GM12878 (cell line): ENCODE results near the gene AVL9. TPM values are rescaled to one million over a fixed set of nuclear protein-coding genes. Genes with fewer than 3 reads are reported as not detected.

Experiments
- ATAC-seq: fragments of 200-7000 bp; cut with Tn5 transposase; 3 replicates; pipeline ENCODE4 v1.9.1; 2020; ENCODE audit warnings: mild to moderate bottlenecking, moderate library complexity
- BruUV-seq: library from RNA; stranded (reverse); fragments of 400-500 nt; replicated peaks from 2 replicates; lab custom pipeline; 2021; lab: Mats Ljungman, UMichigan
- CTCF ChIA-PET: fragments of 300-600 bp; sonication (Branson Sonifier 250); formaldehyde crosslinking; extraction: SDS; loops from one replicate; lab custom pipeline; 2021; ENCODE audit warnings: inconsistent platforms; lab: Yijun Ruan, JAX
- POLR2A ChIA-PET: fragments of 350-600 bp; formaldehyde crosslinking; extraction: SDS; loops from one replicate; lab custom pipeline; 2021; ENCODE audit warnings: inconsistent platforms; lab: Charles Lee
- RAD21 ChIA-PET: fragments of 300-600 bp; sonication (Branson Sonifier 250); formaldehyde crosslinking; loops from one replicate; lab custom pipeline; 2023; ENCODE audit warnings: antibody characterized with exemption; ENCODE audit not compliant: unreplicated experiment; lab: Charles Lee
- SMC1A ChIA-PET: fragments of 300-600 bp; sonication (Branson Sonifier 250); formaldehyde crosslinking; loops from one replicate; lab custom pipeline; 2023; ENCODE audit not compliant: unreplicated experiment, uncharacterized antibody; lab: Charles Lee
- DNase-seq: peaks from one replicate; pipeline ENCODE4 v3.0.0-alpha.2; 2011; ENCODE audit warnings: low read depth, low spot score
- FAIRE-seq: peaks from 3 replicates; lab custom pipeline; 2011; peaks lifted over from hg19 to GRCh38; lab: Jason Lieb, UNC
- H2AFZ ChIP-seq: 2 replicates; pipeline ENCODE4 v1.6.0; 2011; ENCODE audit warnings: low read depth, low read length, control low read depth; ENCODE audit not compliant: control insufficient read depth
- H3K27ac ChIP-seq: 2 replicates; pipeline ENCODE4 v1.5.1; 2011; ENCODE audit warnings: control low read depth; ENCODE audit not compliant: control insufficient read depth, insufficient read depth
- H3K27me3 ChIP-seq, 2 experiments: replicated peaks in 1 of 2; 2 replicates each; pipeline versions ENCODE4 v1.6.0 to v1.6.1; 2011; ENCODE audit warnings: low read length in 1 of 2; ENCODE audit not compliant: control insufficient read depth in 2 of 2, insufficient read depth in 2 of 2
- H3K36me3 ChIP-seq, 2 experiments: 2 replicates each; pipeline ENCODE4 v1.5.1; 2011; ENCODE audit warnings: low read length in 1 of 2; ENCODE audit not compliant: control insufficient read depth in 2 of 2, insufficient read depth in 2 of 2
- H3K4me1 ChIP-seq: 2 replicates; pipeline ENCODE4 v1.6.1; 2011; ENCODE audit warnings: mild to moderate bottlenecking, low read length, moderate library complexity, mixed read lengths; ENCODE audit not compliant: control insufficient read depth, insufficient read depth
- H3K4me2 ChIP-seq: 2 replicates; pipeline ENCODE4 v1.6.0; 2011; ENCODE audit warnings: control low read depth; ENCODE audit not compliant: control insufficient read depth, insufficient read depth
- H3K4me3 ChIP-seq: fragments of 200-600 bp; sonication (generic); 2 replicates; pipeline ENCODE4 v1.5.1; 2016
- H3K79me2 ChIP-seq: 2 replicates; pipeline ENCODE4 v1.6.0; 2011; ENCODE audit warnings: low read length; ENCODE audit not compliant: control insufficient read depth, insufficient read depth
- H3K9ac ChIP-seq: 2 replicates; pipeline ENCODE4 v1.8.0; 2011; ENCODE audit warnings: low read length, control low read depth, mixed read lengths; ENCODE audit not compliant: control insufficient read depth, insufficient read depth
- H3K9me3 ChIP-seq: replicated peaks from 3 replicates; pipeline ENCODE4 v1.5.1; 2011; ENCODE audit warnings: mild to moderate bottlenecking, low read length; ENCODE audit not compliant: control insufficient read depth, insufficient read depth
- H4K20me1 ChIP-seq: 2 replicates; pipeline ENCODE4 v1.6.0; 2011; ENCODE audit not compliant: control insufficient read depth, insufficient read depth
- EP300 ChIP-seq, 2 experiments: fragments of 150-350 bp in 1 of 2; IDR thresholded peaks; 2 replicates each; pipeline ENCODE4 v1.6.1; 2011 to 2012; ENCODE audit warnings: low read depth in 2 of 2, low read length in 2 of 2, borderline replicate concordance in 1 of 2, improper control_type of control experiment in 1 of 2, inconsistent platforms in 1 of 2; ENCODE audit not compliant: control insufficient read depth in 1 of 2
- RBBP5 ChIP-seq: fragments of 200-600 bp; sonication (generic); conservative IDR thresholded peaks from 2 replicates; pipeline ENCODE4 v1.6.1; 2016
- WGBS: methylation state at CpG from one replicate; pipeline ENCODE4 v1.1.6; 2016; ENCODE audit warnings: low lambda C conversion rate; ENCODE audit not compliant: insufficient replicate concordance, insufficient coverage; ENCODE audit errors: missing lambda C conversion rate; 5-methylcytosine and 5-hydroxymethylcytosine counted together
- in situ Hi-C: fragments of 300-500 bp; cut with MboI; formaldehyde crosslinking; loops from 9 replicates; pipeline ENCODE4 v1.14.3; 2018; ENCODE audit warnings: mixed read lengths
- intact Hi-C: fragments of 100-400 bp; cut with micrococcal nuclease; formaldehyde crosslinking; loops from one replicate; pipeline ENCODE4 v1.14.2; 2022; ENCODE audit not compliant: unreplicated experiment
- polyA plus RNA-seq, 11 experiments: library from polyadenylated mRNA; depleted of rRNA in 4 of 11; unstranded in 6 of 11; stranded (reverse) in 5 of 11; fragments of >200 nt; fragmentation: Nextera tagmentation in 4 of 11; fragmentation: Illumina TruSeq in 1 of 11; extraction: Ambion mirVana in 4 of 11; extraction: Trizol in 1 of 11; gene quantifications; 1 replicate in 1 of 11; 2 replicates in 10 of 11; pipeline versions ENCODE4 v1.2.1 to v1.2.3, GENCODE V29; 2011 to 2016; ENCODE audit warnings: inconsistent platforms in 2 of 11, missing spikeins in 2 of 11, low read depth in 1 of 11
- total RNA-seq, 4 experiments: library from RNA; depleted of rRNA in 3 of 4; stranded (reverse); fragments of >200 nt in 3 of 4; fragmentation: Illumina TruSeq in 1 of 4; extraction: Trizol in 1 of 4; gene quantifications; 2 replicates each; pipeline versions ENCODE4 v1.2.1 to v1.2.3, GENCODE V29; 2013 to 2021
- TF ChIP-seq, protein P1 (sequence below): IDR thresholded peaks from 2 replicates; pipeline ENCODE4 v1.6.1; 2012; ENCODE audit warnings: mild to moderate bottlenecking, low read depth, low read length
- TF ChIP-seq, protein P2 (sequence below): IDR thresholded peaks from 2 replicates; pipeline ENCODE4 v1.6.1; 2011; ENCODE audit warnings: borderline replicate concordance, low read depth, mild to moderate bottlenecking, moderate library complexity, low read length; ENCODE audit not compliant: insufficient read depth, poor library complexity, severe bottlenecking
- TF ChIP-seq, protein P3 (sequence below): fragments of 450-650 bp; IDR thresholded peaks from 2 replicates; pipeline ENCODE4 v1.6.1; 2017; ENCODE audit warnings: mild to moderate bottlenecking

The AVL9 gene
- total and polyA plus RNA-seq, 10 of the 15 experiments (the other 5 are each of a cell fraction or from before 2014, with no cell fraction given), result 4.5 to 41.6 (median 20.1) TPM

DNA sequence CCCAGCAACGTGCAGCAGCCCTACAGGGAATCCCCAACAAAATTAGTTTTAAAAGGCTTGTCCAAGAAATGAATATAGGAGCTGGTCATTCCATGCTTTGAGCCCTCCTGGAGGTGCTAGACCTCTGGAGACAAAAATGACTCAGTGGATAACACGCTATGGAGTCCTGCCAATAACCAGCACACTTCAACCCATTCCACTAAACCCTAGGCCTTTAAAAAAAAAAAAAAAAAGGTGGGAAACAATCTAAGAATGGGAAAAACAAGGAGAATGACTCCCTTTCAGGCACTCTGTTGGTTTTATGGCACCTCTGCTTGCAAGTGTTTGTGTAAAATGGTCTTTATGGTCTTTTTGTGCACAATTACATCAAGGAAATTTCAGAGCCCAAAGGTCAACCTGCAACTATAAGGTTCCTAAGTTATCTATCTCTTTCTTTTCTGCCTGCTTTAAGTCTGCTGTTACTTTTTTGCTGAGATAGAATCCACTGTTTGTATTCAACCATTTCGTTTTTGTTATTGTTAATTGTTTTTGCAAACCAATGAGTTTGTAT lies 21.3 kb downstream of the AVL9 start (continued):
- no peak for TF ChIP-seq EP300 (IDR thresholded peaks at IDR 0.05; ENCODE audit: borderline replicate concordance in 1 of 2, control insufficient read depth in 1 of 2, low read depth in 2 of 2, low read length in 2 of 2)
- no peak for TF ChIP-seq RBBP5
- TF ChIP-seq, protein P1, sequence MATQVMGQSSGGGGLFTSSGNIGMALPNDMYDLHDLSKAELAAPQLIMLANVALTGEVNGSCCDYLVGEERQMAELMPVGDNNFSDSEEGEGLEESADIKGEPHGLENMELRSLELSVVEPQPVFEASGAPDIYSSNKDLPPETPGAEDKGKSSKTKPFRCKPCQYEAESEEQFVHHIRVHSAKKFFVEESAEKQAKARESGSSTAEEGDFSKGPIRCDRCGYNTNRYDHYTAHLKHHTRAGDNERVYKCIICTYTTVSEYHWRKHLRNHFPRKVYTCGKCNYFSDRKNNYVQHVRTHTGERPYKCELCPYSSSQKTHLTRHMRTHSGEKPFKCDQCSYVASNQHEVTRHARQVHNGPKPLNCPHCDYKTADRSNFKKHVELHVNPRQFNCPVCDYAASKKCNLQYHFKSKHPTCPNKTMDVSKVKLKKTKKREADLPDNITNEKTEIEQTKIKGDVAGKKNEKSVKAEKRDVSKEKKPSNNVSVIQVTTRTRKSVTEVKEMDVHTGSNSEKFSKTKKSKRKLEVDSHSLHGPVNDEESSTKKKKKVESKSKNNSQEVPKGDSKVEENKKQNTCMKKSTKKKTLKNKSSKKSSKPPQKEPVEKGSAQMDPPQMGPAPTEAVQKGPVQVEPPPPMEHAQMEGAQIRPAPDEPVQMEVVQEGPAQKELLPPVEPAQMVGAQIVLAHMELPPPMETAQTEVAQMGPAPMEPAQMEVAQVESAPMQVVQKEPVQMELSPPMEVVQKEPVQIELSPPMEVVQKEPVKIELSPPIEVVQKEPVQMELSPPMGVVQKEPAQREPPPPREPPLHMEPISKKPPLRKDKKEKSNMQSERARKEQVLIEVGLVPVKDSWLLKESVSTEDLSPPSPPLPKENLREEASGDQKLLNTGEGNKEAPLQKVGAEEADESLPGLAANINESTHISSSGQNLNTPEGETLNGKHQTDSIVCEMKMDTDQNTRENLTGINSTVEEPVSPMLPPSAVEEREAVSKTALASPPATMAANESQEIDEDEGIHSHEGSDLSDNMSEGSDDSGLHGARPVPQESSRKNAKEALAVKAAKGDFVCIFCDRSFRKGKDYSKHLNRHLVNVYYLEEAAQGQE, result no peak

DNA sequence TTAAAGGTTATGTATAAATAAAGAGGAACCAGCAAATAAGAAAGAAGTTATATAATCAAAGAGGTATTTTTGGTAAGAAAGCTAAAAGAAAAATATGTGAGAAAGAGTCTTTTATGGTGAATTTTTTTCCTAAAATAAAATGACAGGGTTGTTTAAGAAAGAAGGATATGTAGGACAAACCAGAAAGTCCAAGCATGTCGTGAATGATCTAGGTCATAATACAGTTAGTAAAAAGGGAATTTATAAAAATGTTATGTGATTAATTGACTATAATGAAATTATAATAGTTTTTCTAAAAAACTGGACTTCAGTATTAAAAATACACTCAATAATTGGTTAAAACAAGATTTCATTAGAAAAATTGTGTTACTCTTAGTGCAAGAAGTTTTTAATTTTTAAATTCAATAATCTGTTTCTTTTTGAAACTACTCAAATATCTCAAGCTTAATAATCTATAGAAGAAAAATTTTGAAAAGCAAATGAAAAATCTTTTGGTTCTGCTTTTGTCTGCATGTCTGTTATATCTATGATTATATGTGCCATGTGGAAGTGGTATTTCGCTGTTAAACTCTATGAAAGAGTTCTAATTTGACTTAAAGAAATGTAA lies 23.3 kb downstream of the AVL9 start:
- CTCF ChIA-PET, result interaction anchor here (1.0 kb wide), 1 partner anchor 10 kb away, joined by 3 read pairs; no protein-coding TSS in a partner anchor
- BruUV-seq, result no TSS peak
- SMC1A ChIA-PET, result interaction anchor here (0.7 kb wide), 2 partner anchors 103 to 1766 kb away, joined by 3 read pairs; no protein-coding TSS in a partner anchor
- no peak for TF ChIP-seq EP300 (IDR thresholded peaks at IDR 0.05; ENCODE audit: borderline replicate concordance in 1 of 2, control insufficient read depth in 1 of 2, low read depth in 2 of 2, low read length in 2 of 2)
- TF ChIP-seq, protein P2, sequence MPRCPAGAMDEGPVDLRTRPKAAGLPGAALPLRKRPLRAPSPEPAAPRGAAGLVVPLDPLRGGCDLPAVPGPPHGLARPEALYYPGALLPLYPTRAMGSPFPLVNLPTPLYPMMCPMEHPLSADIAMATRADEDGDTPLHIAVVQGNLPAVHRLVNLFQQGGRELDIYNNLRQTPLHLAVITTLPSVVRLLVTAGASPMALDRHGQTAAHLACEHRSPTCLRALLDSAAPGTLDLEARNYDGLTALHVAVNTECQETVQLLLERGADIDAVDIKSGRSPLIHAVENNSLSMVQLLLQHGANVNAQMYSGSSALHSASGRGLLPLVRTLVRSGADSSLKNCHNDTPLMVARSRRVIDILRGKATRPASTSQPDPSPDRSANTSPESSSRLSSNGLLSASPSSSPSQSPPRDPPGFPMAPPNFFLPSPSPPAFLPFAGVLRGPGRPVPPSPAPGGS, result no peak
- TF ChIP-seq, protein P3, sequence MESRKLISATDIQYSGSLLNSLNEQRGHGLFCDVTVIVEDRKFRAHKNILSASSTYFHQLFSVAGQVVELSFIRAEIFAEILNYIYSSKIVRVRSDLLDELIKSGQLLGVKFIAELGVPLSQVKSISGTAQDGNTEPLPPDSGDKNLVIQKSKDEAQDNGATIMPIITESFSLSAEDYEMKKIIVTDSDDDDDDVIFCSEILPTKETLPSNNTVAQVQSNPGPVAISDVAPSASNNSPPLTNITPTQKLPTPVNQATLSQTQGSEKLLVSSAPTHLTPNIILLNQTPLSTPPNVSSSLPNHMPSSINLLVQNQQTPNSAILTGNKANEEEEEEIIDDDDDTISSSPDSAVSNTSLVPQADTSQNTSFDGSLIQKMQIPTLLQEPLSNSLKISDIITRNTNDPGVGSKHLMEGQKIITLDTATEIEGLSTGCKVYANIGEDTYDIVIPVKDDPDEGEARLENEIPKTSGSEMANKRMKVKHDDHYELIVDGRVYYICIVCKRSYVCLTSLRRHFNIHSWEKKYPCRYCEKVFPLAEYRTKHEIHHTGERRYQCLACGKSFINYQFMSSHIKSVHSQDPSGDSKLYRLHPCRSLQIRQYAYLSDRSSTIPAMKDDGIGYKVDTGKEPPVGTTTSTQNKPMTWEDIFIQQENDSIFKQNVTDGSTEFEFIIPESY, result no peak
- TF ChIP-seq, all 136 proteins: peak for 0
- 98% methylated on average over 2 of the region's 2 CpGs for WGBS
- Histone ChIP-seq H3K4me3 (no peak overlapping the region), H3K79me2 (peaks cover 13% of the 10 kb centered on the region), H3K4me1 (peaks cover 11% of the 10 kb centered on the region), H3K36me3 (peaks cover 2% of the 10 kb centered on the region in 2 experiments; a peak in 2 of 4 replicates), H3K27me3 (no peaks in the 10 kb centered on the region), H3K9ac (no peak overlapping the region), H4K20me1 (no peaks in the 10 kb centered on the region), H2AFZ (no peak overlapping the region), H3K9me3 (peaks cover 26% of the 10 kb centered on the region), H3K27ac (no peak overlapping the region), H3K4me2 (no peak overlapping the region)
- in situ Hi-C loops (no loop called here), intact Hi-C loops (no loop called here)
- FAIRE-seq (no peak), ATAC-seq (no peak), DNase-seq (no peak)
- POLR2A ChIA-PET, result no interaction called here
- RAD21 ChIA-PET, result no interaction called here
